GM21390 (cell line): ENCODE data around the gene ARHGAP19.
"Not testable (repeated sequence)": the region's sequence is repeated elsewhere in the genome, so short reads cannot be mapped to it uniquely, and the experiment has no call there.

Experiments
- ATAC-seq: cut with Tn5 transposase; IDR thresholded peaks from one replicate; pipeline ENCODE4 v1.9.1; 2021; ENCODE audit not compliant: unreplicated experiment

Gene ARHGAP19

GRCh38 chr10:97321032-97321803, 28.8 kb upstream of the ARHGAP19 start:
- no peak for ATAC-seq

DNA sequence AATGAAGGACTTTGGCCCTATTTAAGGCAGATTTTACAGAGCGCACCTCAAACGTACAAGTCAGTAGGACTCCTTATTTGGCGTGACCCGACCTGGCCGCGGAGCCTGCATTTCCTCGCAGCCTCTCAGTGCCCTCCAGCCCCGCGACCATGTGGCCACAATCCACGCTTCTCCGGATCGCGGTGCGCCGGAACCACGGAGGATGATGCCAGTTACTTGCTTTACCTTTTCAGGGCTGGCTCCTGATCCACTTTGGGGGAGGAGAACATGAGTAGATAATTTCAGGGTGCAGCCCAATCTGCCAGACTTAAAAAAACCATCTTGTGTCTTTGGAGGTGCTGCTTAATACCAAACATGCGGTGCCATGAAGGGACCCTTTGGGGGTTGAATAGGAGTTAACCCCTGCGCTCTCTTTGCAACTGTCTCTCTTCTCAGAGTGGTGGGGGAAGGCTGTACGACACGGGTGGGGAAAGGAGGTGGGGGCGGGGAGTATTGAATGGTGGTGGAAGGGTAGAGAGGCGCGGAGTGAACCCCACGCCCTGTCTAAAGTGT, 28.1 kb upstream of the ARHGAP19 start:
- no peak for ATAC-seq

- peak; percentile 20 for ATAC-seq
Measured at GRCh38 chr10:97319671-97320479, 27.4 kb upstream of the ARHGAP19 start.

DNA sequence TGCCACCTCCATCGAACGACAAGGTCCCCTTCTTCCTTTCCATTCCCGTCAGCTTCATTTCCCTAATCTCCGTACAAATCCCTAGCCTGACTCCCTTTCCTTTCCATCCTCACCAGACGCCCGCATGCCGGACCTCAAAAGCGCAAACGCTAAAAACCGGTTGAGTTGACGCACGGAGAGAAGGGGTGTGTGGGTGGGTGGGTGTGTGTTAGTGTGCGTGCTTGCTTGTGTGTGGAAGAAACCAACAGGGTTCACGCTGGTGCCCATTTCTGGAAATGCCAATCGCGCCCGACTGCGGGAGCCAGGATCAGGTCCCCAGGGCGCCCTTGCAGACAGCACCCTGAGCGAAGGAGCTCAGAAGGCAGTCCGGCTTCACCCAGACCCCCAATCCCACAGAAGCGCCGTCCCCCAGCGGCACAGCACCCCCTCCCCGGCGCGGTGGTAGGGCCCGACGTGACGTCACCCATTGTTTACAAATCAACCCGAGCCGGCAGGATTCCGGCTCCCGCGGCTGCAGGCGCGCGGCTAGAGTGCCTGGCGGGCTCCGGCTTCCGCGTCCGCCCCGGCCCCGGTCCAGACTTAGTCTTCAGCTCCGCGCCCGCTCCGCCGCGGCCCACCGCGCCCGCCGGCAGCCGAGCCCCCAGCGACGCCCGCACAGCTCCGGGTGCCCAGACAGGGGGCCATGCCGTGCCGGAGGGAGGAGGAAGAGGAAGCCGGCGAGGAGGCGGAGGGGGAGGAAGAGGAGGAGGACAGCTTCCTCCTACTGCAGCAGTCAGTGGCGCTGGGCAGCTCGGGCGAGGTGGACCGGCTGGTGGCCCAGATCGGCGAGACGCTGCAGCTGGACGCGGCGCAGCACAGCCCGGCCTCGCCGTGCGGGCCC, 26.6 kb upstream of the ARHGAP19 start, which contains the start of gene FRAT1:
TSS of gene FRAT1 (plus strand) at position 500 of the 880 bp plus-strand sequence. CDS start at position 683, 183 bp downstream.
- peak; percentile 76 for ATAC-seq

- ATAC-seq, result no peak
Measured at GRCh38 chr10:97314671-97315070, 22.2 kb upstream of the ARHGAP19 start.

GRCh38 chr10:97312897-97313296, 20.5 kb upstream of the ARHGAP19 start:
- no peak for ATAC-seq

- no peak for ATAC-seq
Measured at GRCh38 chr10:97311111-97311626, 18.7 kb upstream of the ARHGAP19 start.

DNA sequence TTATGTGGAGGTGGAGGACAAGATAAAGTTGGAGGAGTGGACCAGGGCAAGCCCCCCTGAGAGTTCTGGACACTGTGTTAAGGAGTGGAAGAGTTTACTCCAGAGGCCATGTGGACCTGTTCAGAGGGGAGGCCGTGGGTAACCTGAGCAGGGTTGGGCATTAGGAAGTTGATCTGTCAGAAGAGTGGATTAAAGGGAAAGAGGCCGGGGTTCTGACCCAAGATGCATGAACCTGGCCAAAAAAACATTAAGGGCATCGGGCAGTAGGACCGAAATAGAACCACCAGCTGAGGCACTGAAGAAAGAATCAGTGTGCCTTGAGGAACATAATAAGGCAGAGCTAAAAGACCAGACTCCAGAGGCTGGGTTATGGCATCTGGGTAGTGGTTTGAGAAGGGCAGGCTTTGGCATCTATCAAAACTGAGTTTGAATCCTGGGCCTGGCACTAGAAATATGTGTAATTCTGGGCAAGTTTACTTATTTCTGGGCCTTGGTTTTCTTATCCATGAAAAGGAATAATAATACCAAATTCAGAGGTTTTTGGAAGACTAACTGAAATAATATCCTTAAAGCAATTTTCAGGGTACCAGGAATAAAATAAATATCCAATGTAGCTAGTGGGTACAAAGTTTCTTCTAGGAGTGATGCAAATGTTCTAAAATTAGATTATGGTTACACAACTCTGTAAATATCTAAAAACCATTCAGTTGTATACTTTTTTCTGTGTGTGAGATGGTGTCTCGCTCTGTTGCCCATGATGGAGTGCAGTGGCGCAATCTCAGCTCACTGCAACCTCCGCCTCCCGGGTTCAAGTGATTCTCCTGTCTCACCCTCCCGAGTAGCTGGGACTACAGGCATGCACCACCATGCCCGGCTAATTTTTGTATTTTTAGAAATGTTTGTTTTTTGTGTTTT, 15.7 kb upstream of the ARHGAP19 start:
- no peak for ATAC-seq

DNA sequence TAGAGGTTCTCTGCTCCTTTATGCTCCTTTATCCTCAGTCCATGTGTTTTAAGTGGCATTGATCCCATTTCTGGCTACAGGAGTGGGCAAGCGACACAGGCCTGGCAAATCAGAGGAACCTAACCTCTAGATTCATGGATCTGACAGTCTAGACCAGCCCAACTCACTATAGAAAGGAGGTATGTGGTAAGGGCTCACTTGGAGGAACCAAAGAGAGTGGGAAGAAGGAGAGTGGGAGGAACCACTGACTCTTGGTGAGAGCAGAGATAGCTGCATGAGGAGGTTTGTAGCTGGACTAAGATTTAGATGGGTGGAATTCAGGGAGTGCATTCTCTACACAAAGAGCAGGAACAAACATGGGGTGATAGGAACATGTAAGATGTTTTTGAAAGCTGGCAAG, 15.0 kb upstream of the ARHGAP19 start:
- ATAC-seq, result no peak

DNA sequence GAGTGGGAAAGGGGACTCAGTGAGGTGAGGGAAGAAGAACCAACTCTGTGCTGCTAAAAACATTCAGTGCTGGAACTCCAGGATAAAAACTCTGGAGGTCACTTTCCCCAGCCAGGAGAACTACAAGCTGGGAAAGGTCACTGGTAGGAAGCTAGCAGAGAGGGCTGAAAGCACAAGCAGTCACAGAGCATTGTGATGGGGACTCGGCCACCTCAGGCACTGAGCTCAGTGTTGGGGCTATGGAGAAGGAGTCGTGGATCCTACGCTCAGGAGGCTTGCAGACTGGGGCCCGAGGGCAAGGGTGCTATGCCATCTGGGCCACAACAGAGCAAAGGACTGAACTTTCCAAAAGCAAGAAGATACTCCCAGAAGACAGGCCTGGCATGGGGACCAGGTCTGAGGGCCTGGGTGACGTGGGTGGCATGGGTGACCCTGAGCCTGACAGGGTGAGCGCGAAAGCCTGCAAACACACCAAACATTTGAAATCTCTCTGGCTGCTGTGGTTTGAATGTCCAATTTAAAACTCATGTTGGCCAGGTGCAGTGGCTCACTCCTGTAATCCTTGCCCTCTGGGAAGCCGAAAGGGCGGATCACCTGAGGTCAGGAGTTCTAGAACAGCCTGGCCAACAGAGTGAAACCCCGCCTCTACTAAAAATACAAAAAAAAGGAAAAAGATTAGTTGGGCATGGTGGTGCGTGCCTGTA, 9.8 kb upstream of the ARHGAP19 start:
- ATAC-seq, result no peak

DNA sequence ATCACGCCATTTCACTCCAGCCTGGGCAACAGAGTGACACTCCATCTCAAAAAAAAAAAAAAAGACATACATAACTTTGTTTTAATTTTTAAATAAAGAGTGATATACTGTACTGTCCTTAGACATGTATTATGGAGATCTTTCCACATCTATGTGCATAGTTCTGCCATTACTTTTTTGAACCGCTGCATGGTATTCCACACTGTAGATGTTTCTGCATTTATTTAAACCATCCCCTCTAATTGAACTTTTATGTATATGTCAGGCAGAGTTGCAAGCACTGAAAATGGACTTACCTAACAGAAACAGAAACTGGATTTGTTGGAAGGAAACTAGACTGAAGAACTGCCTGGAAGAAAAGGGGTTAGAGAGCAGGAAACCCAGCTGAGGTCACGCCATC, 8.5 kb upstream of the ARHGAP19 start:
- no peak for ATAC-seq

GRCh38 chr10:97298223-97298571, 5.8 kb upstream of the ARHGAP19 start:
- ATAC-seq, result no peak

DNA sequence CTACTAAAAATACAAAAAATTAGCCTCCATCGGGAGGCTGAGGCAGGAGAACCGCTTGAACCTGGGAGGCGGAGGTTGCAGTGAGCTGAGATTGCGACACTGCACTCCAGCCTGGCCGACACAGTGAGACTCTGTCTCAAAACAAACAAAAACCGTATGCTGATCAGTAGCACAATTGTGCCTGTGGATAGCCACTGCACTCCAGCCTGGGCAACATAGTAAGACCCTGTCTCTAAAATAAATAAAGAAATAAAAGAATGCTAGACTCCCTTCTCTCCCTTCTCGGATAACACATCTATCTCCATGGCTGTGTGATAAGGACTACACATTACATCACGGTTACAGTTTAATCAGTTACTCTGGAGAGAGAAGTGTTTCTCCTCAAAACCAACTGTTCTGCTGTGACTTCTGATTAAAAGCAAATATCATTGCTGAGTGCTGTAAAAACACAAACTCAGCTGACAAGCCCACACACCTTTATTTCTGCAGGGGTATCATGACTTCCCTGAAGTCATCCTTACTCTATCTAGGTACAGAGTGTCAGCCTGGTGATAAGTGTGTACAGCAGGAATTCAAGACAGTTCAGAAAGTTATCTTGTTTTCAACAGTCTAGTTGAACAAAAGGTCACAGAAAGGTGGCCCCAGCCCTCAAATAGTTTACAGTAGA, 5.3 kb upstream of the ARHGAP19 start:
- no peak for ATAC-seq

DNA sequence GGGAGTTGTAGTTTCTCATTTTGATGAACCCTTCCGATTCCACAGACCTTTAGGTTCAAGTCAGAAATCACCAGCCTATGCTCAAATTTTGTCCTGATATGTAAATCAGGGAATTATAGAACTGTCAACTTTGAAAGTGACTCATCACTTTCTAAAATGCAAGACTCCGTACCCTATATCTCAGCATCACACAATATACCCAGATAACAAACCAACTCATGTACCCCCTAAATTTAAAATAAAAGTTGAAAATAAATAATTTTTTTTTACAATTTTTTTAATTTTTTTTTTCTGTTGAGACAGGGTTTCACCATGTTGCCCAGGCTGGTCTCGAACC, 393 bp upstream of the ARHGAP19 start:
- no peak for ATAC-seq

- ATAC-seq, result no peak
Measured at GRCh38 chr10:97291357-97292096, 910 bp downstream of the ARHGAP19 start.

DNA sequence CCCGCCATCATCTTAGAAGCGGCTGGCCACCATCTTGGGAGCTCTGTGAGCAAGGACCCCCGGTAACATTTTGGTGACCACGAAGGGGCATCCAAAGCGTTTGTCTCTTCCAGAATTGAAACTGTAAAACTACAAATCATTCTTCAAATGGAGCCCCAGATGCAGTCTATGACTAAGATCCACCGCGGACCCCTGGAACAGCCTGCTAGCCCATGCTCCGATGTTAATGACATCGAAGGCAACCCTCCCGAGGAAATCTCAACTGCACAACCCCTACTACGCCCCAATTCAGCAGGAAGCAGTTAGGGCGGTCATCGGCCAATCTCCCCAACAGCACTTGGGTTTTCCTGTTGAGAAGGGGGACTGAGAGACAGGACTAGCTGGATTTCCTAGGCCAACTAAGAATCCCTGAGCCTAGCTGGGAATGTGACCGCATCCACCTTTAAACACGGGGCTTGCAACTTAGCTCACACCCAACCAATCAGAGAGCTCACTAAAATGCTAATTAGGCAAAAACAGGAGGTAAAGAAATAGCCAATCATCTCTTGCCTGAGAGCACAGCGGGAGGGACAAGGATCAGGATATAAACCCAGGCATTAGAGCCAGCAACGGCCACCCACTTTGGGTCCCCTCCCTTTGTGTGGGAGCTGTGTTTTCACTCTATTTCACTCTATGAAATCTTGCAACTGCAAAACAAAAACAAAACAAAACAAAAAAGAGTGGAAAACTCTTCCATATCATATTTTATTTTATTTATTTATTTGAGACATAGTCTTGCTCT, 1.7 kb downstream of the ARHGAP19 start:
- ATAC-seq, result not testable (repeated sequence)

DNA sequence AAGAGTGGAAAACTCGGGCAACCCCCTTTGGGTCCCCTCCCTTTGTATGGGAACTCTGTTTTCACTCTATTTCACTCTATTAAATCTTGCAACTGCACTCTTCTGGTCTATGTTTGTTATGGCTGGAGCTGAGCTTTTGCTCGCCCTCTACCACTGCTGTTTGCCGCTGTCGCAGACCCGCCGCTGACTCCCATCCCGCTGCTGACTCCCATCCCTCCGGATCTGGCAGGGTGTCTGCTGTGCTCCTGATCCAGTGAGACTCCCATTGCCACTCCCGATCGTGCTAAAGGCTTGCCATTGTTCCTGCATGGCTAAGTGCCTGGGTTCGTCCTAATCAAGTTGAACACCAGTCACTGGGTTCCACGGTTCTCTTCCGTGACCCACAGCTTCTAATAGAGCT, 2.4 kb downstream of the ARHGAP19 start:
- ATAC-seq, result not testable (repeated sequence)
